NCI-H748 (cell line): ENCODE data around the gene IER5L.
"Not testable (repeated sequence)": the region's sequence is repeated elsewhere in the genome, so short reads cannot be mapped to it uniquely, and the experiment has no call there.

Source experiments
- DNase-seq: peaks from one replicate; lab custom pipeline; 2025; ENCODE audit not compliant: unreplicated experiment; lab: John Stamatoyannopoulos, UW

Gene IER5L

DNA sequence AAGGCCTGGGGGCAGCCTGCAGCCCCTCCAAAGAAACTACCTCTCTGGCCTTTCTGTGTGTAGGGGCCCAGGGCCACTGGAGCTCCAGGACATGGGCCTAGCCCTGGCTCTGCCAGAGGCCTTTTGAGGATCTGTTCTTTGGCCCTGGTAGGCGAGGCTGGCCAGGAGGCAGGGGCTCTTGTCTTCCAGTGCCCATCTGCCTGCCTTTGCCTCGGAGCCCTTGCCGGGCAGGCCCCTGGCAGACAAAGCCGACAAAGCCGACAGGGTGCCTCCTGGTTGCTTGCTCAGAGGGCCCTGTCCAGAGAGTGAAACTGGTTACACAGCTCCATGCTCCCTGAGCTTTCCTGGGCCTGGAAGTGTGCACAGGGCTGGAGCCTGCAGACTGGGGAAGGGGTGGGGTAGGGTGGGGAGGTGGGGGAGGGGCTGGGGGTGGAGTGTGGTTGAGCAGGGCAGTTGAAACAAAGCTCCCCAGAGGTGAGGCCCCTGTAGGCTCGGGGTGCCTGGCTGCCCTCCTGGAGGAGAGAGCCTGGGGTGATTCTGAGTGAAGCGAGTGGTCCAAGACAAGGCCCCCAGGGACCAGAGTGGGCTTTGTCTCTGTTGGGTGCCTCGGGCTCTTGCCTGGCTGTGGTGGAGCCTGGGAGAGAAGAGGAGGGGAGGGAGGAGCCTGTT is 37.5 kb downstream of the IER5L start:
- no peak for DNase-seq

GRCh38 chr9:129139993-129140396 is 38.1 kb downstream of the IER5L start:
- DNase-seq, result peak; percentile 52

- peak; percentile 68 for DNase-seq
Observed at GRCh38 chr9:129139233-129139992, 38.6 kb downstream of the IER5L start.

DNA sequence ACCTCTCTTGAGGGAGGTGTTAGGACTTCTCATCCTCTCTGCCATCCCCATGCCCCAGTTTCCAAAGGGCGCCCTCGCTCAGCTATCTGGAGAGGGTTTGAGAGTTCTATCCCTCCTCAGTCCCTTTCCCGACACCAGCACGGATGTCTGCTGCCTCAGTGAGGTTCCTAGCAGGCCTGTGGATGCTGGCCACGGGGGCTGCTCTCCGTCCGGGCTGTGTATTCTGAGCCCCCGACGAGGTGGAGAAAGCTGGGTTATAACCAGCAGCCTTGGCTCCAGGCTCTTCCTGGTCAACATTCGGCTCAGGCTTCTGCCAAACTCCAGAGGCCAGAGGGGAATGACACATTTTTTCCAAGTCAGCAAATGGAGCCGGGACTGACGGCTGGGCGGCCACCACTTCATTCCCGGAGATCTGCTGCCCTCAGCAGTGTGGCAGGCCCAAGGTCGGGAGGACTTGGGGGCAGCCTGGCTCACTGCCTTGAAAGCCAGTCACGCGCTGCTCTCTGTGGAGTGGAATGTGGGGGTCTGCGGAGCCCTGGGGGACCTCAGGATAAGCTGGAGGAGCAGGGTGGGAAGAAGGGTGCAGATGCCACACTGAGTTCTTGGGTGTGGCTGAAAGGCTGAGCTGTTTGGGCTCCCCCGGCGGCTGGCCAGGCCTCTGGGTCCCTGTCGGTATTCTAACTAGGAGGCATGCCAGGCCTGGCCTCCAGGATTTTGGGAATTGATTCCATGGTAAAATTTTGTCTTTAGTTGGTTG is 39.4 kb downstream of the IER5L start:
- no peak for DNase-seq

GRCh38 chr9:129138144-129138462 is 40.0 kb downstream of the IER5L start:
- DNase-seq, result no peak

DNA sequence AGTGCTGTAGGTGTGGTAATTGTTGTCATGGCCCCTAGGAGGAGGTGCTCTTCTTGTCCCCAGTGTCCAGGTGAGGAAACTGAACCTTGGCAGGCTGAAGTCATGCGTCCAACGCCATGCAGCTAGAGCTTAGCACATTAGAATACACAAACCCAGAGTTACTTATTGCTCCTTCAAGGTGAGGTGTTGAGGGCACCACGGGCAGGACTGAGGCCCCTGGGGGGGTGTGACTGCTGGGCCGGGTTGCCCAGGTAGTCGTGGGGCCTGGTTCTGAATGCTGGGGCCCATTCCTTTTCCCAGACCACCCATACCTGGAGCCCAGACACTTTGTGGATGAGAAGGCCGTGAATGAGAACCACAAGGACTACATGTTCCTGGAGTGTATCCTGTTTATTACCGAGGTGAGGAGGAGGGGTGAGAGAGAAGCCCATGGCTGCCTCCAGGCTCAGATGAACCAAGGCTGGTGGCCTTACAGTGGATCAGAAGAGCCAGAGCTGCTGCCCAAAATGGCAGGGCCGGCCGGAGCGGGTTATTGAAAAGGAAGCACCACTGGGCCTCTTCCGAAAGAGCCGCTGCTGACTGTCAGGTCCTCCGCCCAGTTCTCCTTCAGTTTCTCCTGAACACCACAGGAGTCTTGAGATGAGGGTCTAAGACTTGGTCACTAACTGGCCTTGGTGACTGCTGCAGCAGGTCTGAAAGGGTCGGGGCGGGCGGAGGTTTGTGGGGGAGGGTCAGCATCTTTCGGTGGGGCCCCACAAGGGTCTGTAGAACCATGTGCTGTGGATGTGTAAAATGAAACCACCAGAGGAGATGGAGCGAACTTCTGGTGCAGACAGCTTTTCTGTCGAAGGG is 40.5 kb downstream of the IER5L start:
- no peak for DNase-seq

DNA sequence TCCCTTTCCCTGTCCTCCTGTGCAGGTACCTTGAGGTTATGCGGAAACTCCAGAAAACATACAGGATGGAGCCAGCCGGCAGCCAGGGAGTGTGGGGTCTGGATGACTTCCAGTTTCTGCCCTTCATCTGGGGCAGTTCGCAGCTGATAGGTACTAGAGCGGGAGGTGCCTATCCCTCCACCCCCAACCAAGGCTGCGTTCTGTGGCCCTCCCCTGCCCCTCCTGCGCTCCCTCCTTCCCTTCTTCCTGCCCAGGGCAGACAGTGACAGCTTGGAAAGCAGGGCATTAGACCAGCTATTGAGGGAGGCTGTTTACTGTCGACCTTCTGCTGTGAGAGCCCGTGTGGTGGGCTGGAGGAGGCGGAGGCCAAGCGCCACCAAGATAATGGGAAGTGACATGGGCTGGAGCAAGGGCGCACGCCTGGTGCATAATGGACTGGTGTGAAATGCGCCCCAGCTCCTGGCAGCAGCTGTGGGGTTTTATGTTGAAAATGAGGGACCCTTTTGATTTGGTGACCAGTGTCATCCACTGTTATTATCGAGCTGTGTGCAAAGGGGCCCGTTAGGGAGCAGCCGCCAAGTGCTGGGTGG is 41.5 kb downstream of the IER5L start:
- no peak for DNase-seq

DNA sequence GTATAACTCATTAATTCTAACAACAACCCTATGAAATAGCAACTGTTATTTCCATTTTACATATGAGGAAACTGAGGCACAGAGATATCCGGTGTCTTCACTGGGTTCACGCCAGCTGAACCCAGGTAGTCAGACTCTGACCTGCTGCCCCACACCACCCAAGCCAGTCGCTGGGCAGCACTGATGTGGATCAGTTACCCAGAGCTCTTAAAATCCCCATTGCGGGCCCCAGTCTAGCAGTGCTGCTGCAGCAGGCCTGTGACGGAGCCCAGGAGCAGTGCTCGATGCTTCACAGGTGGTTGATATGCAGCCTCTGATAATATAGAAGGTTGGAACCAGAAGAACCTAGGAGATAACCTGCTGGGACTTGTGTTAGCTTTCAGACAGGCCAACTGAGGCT is 42.6 kb downstream of the IER5L start:
- DNase-seq, result no peak

DNA sequence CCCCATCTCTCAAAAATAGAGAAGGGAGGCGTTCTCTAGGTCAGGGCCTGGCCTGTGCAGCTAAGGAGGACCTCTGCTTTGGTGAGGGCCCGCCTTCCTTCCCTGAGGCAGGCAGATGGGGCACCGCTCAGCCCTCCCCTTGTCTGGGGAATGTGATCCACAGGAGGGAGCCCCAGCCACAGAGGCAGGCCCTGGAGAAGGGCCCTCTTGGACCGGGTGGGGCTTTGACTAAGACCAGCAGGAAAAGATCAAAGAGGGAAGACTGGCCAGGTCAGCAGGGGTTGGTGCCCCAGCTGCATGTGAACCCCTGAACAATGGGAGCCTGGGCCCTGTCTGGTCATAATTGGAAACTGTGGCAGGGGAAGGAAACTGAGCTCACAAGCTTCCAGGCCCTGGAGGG is 45.0 kb downstream of the IER5L start:
- DNase-seq, result no peak

DNA sequence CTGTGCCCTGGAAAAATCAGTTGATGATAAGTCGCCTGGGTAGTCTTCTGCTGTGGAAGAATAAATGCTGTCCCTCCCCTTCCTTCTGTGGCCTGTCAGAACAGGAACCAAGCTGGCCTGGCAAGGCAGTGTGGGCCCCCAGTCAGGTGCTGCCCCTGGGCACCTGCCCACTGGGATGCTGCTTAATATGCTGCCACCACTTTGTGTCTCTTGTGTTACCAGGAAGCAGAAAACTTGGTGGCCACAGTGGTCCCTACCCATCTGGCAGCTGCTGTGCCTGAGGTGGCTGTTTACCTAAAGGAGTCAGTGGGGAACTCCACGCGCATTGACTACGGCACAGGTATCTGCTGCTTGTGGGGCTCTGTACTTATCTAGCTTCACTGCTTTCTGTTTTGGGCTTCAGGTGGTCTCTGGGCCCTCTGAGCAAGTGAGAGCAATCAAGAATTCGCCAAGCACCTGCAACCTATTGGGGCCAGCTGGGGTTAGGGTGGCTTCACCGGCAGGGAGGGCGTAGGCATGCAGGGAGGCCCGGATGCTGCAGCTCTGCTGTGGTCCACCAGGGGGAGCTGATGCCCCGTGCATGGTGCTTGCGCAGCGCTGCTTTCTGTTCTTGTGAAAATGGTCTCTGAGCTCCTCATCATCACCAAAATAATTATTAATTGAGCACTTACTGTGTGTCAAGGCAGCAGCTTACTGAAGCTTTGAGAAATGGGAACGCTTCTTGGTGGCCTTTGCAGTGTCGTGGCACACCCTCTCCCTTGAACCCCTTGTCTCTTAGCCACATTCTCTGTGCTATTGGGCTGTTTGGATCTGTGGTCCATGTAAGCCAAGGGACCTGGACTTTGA is 46.5 kb downstream of the IER5L start:
- DNase-seq, result peak; percentile 43

- no peak for DNase-seq
Observed at GRCh38 chr9:129130791-129131190, 47.3 kb downstream of the IER5L start.

GRCh38 chr9:129130271-129130670 is 47.8 kb downstream of the IER5L start:
- not testable (repeated sequence) for DNase-seq

GRCh38 chr9:129128689-129129088 is 49.4 kb downstream of the IER5L start:
- DNase-seq, result no peak

- DNase-seq, result no peak
Observed at GRCh38 chr9:129126749-129127618, 51.1 kb downstream of the IER5L start.
